Measurements from ENCODE around the gene SNX13. TPM values are rescaled to one million over a fixed set of nuclear protein-coding genes. Genes with fewer than 3 reads are reported as not detected.
A peak's percentile ranks its signal among the peaks of the same experiment; 100 is the strongest.

The SNX13 gene
- total and polyA plus RNA-seq, 2 experiments from 2014 or later: 7.5 to 42.7 TPM

DNA sequence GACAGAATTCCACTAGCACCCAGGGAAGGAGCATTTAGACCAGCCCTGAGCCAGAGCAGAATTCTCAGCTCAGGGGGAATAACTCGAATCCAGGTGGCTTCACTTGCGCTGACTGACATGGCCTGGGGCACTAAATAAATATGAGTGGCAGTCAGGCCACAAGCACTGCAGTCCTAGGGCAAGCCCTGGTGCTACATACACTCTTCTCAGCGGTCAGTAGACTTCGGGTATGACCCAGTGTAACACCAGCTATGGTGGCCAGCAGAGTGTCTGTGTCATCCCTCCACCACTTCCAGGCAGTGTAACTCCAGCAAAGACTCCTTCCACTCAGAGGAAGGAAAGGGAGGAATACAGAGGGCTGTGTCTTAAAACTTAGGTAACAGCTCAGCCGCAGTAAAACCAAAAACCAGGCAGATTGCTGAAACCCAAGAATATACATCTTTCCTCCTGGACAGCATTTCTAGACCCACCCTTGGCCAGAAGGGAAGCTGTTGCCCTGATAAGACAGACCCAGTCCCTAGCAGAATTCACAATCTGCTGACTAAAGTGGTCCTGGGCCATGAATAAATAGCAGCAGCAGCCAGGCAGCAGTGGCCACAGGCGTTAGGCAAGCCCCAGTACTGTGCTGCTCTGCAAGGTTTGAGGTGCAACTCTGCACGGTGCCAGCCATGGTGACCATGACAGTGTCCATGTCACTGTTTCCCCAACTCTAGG is 77.0 kb downstream of the SNX13 start:
- Histone ChIP-seq H2AFZ (no peak overlapping the region), H3K9me2 (ENCODE audit: insufficient read depth) (no peaks in the 10 kb centered on the region), H3K4me2 (no peak overlapping the region), H3K4me3 (no peak overlapping the region), H3K27ac (ENCODE audit: low read depth) (no peak overlapping the region), H3K27me3 (ENCODE audit: insufficient read depth) (no peaks in the 10 kb centered on the region), H3F3A (replicated peaks; ENCODE audit: low read depth) (no peaks in the 10 kb centered on the region), H4K20me1 (replicated peaks; ENCODE audit: insufficient read depth) (no peaks in the 10 kb centered on the region), H3K79me2 (replicated peaks; ENCODE audit: insufficient read depth) (no peaks in the 10 kb centered on the region), H3K36me3 (ENCODE audit: insufficient read depth) (no peaks in the 10 kb centered on the region), H3K4me1 (ENCODE audit: insufficient read depth) (peaks cover 17% of the 10 kb centered on the region)
- DNase-seq (ENCODE audit: low spot score): no peak
- Mint-ChIP-seq H3K4me3 (no peak overlapping the region), H3K27me3 (ENCODE audit: insufficient read depth, low read depth, poor library complexity) (no peaks in the 10 kb centered on the region), H3K9me3 (no peaks in the 10 kb centered on the region), H3K27ac (peak overlapping the region; percentile 75), H3K36me3 (ENCODE audit: low read depth) (peaks cover 34% of the 10 kb centered on the region), H3K4me1 (peaks cover 18% of the 10 kb centered on the region)
- ATAC-seq: peak; percentile 61
- TF ChIP-seq CREB1 (CRISPR knock-in tag; IDR thresholded peaks at IDR 0.05; ENCODE audit: low read depth): no peak
- TF ChIP-seq NANOG (IDR thresholded peaks at IDR 0.05; ENCODE audit: borderline replicate concordance): no peak
- TF ChIP-seq, protein P1, sequence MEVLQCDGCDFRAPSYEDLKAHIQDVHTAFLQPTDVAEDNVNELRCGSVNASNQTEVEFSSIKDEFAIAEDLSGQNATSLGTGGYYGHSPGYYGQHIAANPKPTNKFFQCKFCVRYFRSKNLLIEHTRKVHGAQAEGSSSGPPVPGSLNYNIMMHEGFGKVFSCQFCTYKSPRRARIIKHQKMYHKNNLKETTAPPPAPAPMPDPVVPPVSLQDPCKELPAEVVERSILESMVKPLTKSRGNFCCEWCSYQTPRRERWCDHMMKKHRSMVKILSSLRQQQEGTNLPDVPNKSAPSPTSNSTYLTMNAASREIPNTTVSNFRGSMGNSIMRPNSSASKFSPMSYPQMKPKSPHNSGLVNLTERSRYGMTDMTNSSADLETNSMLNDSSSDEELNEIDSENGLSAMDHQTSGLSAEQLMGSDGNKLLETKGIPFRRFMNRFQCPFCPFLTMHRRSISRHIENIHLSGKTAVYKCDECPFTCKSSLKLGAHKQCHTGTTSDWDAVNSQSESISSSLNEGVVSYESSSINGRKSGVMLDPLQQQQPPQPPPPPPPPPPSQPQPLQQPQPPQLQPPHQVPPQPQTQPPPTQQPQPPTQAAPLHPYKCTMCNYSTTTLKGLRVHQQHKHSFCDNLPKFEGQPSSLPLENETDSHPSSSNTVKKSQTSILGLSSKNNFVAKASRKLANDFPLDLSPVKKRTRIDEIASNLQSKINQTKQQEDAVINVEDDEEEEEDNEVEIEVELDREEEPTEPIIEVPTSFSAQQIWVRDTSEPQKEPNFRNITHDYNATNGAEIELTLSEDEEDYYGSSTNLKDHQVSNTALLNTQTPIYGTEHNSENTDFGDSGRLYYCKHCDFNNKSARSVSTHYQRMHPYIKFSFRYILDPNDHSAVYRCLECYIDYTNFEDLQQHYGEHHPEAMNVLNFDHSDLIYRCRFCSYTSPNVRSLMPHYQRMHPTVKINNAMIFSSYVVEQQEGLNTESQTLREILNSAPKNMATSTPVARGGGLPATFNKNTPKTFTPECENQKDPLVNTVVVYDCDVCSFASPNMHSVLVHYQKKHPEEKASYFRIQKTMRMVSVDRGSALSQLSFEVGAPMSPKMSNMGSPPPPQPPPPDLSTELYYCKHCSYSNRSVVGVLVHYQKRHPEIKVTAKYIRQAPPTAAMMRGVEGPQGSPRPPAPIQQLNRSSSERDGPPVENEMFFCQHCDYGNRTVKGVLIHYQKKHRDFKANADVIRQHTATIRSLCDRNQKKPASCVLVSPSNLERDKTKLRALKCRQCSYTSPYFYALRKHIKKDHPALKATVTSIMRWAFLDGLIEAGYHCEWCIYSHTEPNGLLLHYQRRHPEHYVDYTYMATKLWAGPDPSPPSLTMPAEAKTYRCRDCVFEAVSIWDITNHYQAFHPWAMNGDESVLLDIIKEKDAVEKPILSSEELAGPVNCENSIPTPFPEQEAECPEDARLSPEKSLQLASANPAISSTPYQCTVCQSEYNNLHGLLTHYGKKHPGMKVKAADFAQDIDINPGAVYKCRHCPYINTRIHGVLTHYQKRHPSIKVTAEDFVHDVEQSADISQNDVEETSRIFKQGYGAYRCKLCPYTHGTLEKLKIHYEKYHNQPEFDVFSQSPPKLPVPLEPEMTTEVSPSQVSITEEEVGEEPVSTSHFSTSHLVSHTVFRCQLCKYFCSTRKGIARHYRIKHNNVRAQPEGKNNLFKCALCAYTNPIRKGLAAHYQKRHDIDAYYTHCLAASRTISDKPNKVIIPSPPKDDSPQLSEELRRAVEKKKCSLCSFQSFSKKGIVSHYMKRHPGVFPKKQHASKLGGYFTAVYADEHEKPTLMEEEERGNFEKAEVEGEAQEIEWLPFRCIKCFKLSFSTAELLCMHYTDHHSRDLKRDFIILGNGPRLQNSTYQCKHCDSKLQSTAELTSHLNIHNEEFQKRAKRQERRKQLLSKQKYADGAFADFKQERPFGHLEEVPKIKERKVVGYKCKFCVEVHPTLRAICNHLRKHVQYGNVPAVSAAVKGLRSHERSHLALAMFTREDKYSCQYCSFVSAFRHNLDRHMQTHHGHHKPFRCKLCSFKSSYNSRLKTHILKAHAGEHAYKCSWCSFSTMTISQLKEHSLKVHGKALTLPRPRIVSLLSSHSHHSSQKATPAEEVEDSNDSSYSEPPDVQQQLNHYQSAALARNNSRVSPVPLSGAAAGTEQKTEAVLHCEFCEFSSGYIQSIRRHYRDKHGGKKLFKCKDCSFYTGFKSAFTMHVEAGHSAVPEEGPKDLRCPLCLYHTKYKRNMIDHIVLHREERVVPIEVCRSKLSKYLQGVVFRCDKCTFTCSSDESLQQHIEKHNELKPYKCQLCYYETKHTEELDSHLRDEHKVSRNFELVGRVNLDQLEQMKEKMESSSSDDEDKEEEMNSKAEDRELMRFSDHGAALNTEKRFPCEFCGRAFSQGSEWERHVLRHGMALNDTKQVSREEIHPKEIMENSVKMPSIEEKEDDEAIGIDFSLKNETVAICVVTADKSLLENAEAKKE (CRISPR knock-in tag; IDR thresholded peaks at IDR 0.05): no peak
- TF ChIP-seq, protein P2, sequence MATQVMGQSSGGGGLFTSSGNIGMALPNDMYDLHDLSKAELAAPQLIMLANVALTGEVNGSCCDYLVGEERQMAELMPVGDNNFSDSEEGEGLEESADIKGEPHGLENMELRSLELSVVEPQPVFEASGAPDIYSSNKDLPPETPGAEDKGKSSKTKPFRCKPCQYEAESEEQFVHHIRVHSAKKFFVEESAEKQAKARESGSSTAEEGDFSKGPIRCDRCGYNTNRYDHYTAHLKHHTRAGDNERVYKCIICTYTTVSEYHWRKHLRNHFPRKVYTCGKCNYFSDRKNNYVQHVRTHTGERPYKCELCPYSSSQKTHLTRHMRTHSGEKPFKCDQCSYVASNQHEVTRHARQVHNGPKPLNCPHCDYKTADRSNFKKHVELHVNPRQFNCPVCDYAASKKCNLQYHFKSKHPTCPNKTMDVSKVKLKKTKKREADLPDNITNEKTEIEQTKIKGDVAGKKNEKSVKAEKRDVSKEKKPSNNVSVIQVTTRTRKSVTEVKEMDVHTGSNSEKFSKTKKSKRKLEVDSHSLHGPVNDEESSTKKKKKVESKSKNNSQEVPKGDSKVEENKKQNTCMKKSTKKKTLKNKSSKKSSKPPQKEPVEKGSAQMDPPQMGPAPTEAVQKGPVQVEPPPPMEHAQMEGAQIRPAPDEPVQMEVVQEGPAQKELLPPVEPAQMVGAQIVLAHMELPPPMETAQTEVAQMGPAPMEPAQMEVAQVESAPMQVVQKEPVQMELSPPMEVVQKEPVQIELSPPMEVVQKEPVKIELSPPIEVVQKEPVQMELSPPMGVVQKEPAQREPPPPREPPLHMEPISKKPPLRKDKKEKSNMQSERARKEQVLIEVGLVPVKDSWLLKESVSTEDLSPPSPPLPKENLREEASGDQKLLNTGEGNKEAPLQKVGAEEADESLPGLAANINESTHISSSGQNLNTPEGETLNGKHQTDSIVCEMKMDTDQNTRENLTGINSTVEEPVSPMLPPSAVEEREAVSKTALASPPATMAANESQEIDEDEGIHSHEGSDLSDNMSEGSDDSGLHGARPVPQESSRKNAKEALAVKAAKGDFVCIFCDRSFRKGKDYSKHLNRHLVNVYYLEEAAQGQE (IDR thresholded peaks at IDR 0.05; ENCODE audit: unreplicated experiment): no peak
- no peak for TF ChIP-seq EZH2 (IDR thresholded peaks at IDR 0.05; ENCODE audit: low read depth, unreplicated experiment)
- TF ChIP-seq JUNB (IDR thresholded peaks at IDR 0.05; ENCODE audit: unreplicated experiment): no peak
- TF ChIP-seq, protein P3, sequence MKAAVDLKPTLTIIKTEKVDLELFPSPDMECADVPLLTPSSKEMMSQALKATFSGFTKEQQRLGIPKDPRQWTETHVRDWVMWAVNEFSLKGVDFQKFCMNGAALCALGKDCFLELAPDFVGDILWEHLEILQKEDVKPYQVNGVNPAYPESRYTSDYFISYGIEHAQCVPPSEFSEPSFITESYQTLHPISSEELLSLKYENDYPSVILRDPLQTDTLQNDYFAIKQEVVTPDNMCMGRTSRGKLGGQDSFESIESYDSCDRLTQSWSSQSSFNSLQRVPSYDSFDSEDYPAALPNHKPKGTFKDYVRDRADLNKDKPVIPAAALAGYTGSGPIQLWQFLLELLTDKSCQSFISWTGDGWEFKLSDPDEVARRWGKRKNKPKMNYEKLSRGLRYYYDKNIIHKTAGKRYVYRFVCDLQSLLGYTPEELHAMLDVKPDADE (IDR thresholded peaks at IDR 0.05): no peak
- TF ChIP-seq ZNF114 (CRISPR knock-in tag; IDR thresholded peaks at IDR 0.05): no peak
- TF ChIP-seq STAT1 (IDR thresholded peaks at IDR 0.05; ENCODE audit: unreplicated experiment): no peak
- TF ChIP-seq ZNF331 (CRISPR knock-in tag; IDR thresholded peaks at IDR 0.05; ENCODE audit: low read depth): no peak
- no peak for TF ChIP-seq EZH2phosphoT487 (IDR thresholded peaks at IDR 0.05; ENCODE audit: unreplicated experiment)
- no peak for TF ChIP-seq POLR2AphosphoS5 (IDR thresholded peaks at IDR 0.05; ENCODE audit: low read depth)
- TF ChIP-seq, protein P4, sequence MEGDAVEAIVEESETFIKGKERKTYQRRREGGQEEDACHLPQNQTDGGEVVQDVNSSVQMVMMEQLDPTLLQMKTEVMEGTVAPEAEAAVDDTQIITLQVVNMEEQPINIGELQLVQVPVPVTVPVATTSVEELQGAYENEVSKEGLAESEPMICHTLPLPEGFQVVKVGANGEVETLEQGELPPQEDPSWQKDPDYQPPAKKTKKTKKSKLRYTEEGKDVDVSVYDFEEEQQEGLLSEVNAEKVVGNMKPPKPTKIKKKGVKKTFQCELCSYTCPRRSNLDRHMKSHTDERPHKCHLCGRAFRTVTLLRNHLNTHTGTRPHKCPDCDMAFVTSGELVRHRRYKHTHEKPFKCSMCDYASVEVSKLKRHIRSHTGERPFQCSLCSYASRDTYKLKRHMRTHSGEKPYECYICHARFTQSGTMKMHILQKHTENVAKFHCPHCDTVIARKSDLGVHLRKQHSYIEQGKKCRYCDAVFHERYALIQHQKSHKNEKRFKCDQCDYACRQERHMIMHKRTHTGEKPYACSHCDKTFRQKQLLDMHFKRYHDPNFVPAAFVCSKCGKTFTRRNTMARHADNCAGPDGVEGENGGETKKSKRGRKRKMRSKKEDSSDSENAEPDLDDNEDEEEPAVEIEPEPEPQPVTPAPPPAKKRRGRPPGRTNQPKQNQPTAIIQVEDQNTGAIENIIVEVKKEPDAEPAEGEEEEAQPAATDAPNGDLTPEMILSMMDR (conservative IDR thresholded peaks at IDR 0.05; ENCODE audit: low read depth in 2 of 2): no peak

Measured in GM23338 (cell line).